Neural cell (in vitro differentiated cells): ENCODE data around the gene AHSP. TPM values are rescaled to one million over a fixed set of nuclear protein-coding genes. Genes with fewer than 3 reads are reported as not detected.

Source experiments
- H2AFZ ChIP-seq: fragments of 200-600, 300-800 bp; sonication (generic), shearing (Covaris generic); 2 replicates; pipeline ENCODE4 v1.6.0; 2014; ENCODE audit warnings: low read depth, mild to moderate bottlenecking, antibody characterized with exemption, low read length, moderate library complexity
- H3F3A ChIP-seq: fragments of 200-600 bp; shearing (Covaris generic); 2 replicates; pipeline ENCODE4 v1.6.1; 2016; ENCODE audit warnings: mild to moderate bottlenecking, moderate library complexity, mixed read lengths, antibody characterized with exemption, low read length; ENCODE audit not compliant: insufficient read depth, poor library complexity, severe bottlenecking
- H3K27ac ChIP-seq: fragments of 200-600, 300-800 bp; sonication (generic), shearing (Covaris generic); 2 replicates; pipeline ENCODE4 v1.5.1; 2014; ENCODE audit warnings: mild to moderate bottlenecking, low read length, moderate library complexity
- H3K27me3 ChIP-seq: fragments of 300-800, 200-600 bp; sonication (generic), shearing (Covaris generic); 2 replicates; pipeline ENCODE4 v1.6.0; 2014; ENCODE audit warnings: mild to moderate bottlenecking, low read depth, low read length, moderate library complexity; ENCODE audit not compliant: insufficient read depth
- H3K36me3 ChIP-seq: fragments of 300-800, 200-600 bp; sonication (generic), shearing (Covaris generic); 2 replicates; pipeline ENCODE4 v1.5.1; 2014; ENCODE audit warnings: mild to moderate bottlenecking, antibody characterized with exemption, low read length, moderate library complexity; ENCODE audit not compliant: insufficient read depth
- H3K4me2 ChIP-seq: fragments of 300-800, 200-600 bp; sonication (generic), shearing (Covaris generic); 2 replicates; pipeline ENCODE4 v1.6.0; 2014; ENCODE audit warnings: mild to moderate bottlenecking, low read length
- H3K4me3 ChIP-seq: fragments of 300-800, 200-600 bp; sonication (generic), shearing (Covaris generic); 2 replicates; pipeline ENCODE4 v1.5.1; 2014; ENCODE audit warnings: mild to moderate bottlenecking, low read length, moderate library complexity
- H3K79me2 ChIP-seq: fragments of 200-600 bp; shearing (Covaris generic); replicated peaks from 2 replicates; pipeline ENCODE4 v1.6.0; 2014; ENCODE audit warnings: mild to moderate bottlenecking, low read length, moderate library complexity; ENCODE audit not compliant: insufficient read depth
- H3K9ac ChIP-seq: fragments of 300-800, 200-600 bp; sonication (generic), shearing (Covaris generic); 2 replicates; pipeline ENCODE4 v1.6.1; 2016; ENCODE audit warnings: mild to moderate bottlenecking, low read length, mixed read lengths
- H3K9me2 ChIP-seq: fragments of 200-600 bp; shearing (Covaris generic); 2 replicates; pipeline ENCODE4 v1.6.1; 2016; ENCODE audit warnings: mild to moderate bottlenecking, low read length, mixed read lengths; ENCODE audit not compliant: insufficient read depth
- H3K9me3 ChIP-seq: fragments of 200-600, 300-800 bp; sonication (generic), shearing (Covaris generic); 2 replicates; pipeline ENCODE4 v1.6.1; 2016; ENCODE audit warnings: mild to moderate bottlenecking, mixed run types, low read length, moderate library complexity, mixed read lengths
- H4K20me1 ChIP-seq: fragments of 200-600 bp; shearing (Covaris generic); 2 replicates; pipeline ENCODE4 v1.6.1; 2016; ENCODE audit warnings: mild to moderate bottlenecking, mixed run types; ENCODE audit not compliant: insufficient read depth
- EP300 ChIP-seq: fragments of 450-650 bp; conservative IDR thresholded peaks from 2 replicates; pipeline ENCODE4 v1.6.1; 2014; ENCODE audit warnings: antibody characterized with exemption, mild to moderate bottlenecking, moderate library complexity; ENCODE audit not compliant: poor library complexity, severe bottlenecking
- EZH2 ChIP-seq: fragments of 200-600, 300-800 bp; shearing (Covaris generic), sonication (generic); IDR thresholded peaks from 2 replicates; pipeline ENCODE4 v1.6.1; 2014; ENCODE audit warnings: antibody characterized with exemption, low read length, borderline replicate concordance, mild to moderate bottlenecking; ENCODE audit not compliant: insufficient read depth, poor library complexity, severe bottlenecking
- MXI1 ChIP-seq: fragments of 450-650 bp; conservative IDR thresholded peaks from 2 replicates; pipeline ENCODE4 v1.6.1; 2014; ENCODE audit warnings: antibody characterized with exemption, mild to moderate bottlenecking; ENCODE audit not compliant: poor library complexity, severe bottlenecking
- POLR2AphosphoS5 ChIP-seq: IDR thresholded peaks from 2 replicates; pipeline ENCODE4 v1.6.1; 2012
- RAD21 ChIP-seq: fragments of 450-650 bp; conservative IDR thresholded peaks from 2 replicates; pipeline ENCODE4 v1.6.1; 2014; ENCODE audit warnings: antibody characterized with exemption, mild to moderate bottlenecking, moderate library complexity
- SMC3 ChIP-seq: fragments of 450-650 bp; conservative IDR thresholded peaks from 2 replicates; pipeline ENCODE4 v1.6.1; 2014; ENCODE audit warnings: antibody characterized with exemption, mild to moderate bottlenecking, moderate library complexity; ENCODE audit not compliant: poor library complexity
- TAF1 ChIP-seq: IDR thresholded peaks from 2 replicates; pipeline ENCODE4 v1.6.1; 2012; ENCODE audit warnings: low read depth
- polyA plus RNA-seq: library from polyadenylated mRNA; depleted of rRNA; stranded (reverse); fragments of >200 nt; gene quantifications from 2 replicates; pipeline ENCODE4 v1.2.3, GENCODE V29; 2014
- TF ChIP-seq, protein P1 (sequence below): IDR thresholded peaks from 2 replicates; pipeline ENCODE4 v1.6.1; 2012; ENCODE audit warnings: borderline replicate concordance
- TF ChIP-seq, protein P2 (sequence below): fragments of 450-650 bp; IDR thresholded peaks from 2 replicates; pipeline ENCODE4 v1.5.1; 2014; ENCODE audit warnings: antibody characterized with exemption, mild to moderate bottlenecking, moderate library complexity; ENCODE audit not compliant: poor library complexity, severe bottlenecking

Gene AHSP
- polyA plus RNA-seq, 1 donor from 2014 or later: not detected

DNA sequence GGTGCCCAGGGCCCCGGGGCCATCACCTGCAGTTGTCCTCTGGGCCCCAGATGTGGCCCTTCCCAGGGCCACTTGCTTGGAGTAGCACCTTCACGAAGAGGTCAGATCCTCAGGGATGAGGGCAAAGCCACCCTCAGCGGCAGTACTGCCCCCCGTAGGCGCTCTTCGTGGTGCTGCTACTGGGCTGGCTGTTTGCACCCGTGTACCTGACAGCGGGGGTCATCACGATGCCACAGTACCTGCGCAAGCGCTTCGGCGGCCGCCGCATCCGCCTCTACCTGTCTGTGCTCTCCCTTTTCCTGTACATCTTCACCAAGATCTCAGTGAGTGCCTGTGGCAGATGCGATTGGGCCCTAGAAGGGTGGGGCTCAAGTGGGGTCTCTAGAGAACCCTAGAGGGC lies 42.1 kb upstream of the AHSP start:
- H3K27ac ChIP-seq: no peak overlapping the region
- no peaks in the 10 kb centered on the region for H3K79me2 ChIP-seq
- H3K36me3 ChIP-seq: no peaks in the 10 kb centered on the region
- H3K9me2 ChIP-seq: no peaks in the 10 kb centered on the region
- H3K27me3 ChIP-seq: peaks cover 45% of the 10 kb centered on the region
- TF ChIP-seq POLR2AphosphoS5 (no peak), SMC3 (no peak), MXI1 (no peak), EZH2 (no peak), EP300 (no peak), TAF1 (no peak), RAD21 (no peak)
- TF ChIP-seq, protein P1, sequence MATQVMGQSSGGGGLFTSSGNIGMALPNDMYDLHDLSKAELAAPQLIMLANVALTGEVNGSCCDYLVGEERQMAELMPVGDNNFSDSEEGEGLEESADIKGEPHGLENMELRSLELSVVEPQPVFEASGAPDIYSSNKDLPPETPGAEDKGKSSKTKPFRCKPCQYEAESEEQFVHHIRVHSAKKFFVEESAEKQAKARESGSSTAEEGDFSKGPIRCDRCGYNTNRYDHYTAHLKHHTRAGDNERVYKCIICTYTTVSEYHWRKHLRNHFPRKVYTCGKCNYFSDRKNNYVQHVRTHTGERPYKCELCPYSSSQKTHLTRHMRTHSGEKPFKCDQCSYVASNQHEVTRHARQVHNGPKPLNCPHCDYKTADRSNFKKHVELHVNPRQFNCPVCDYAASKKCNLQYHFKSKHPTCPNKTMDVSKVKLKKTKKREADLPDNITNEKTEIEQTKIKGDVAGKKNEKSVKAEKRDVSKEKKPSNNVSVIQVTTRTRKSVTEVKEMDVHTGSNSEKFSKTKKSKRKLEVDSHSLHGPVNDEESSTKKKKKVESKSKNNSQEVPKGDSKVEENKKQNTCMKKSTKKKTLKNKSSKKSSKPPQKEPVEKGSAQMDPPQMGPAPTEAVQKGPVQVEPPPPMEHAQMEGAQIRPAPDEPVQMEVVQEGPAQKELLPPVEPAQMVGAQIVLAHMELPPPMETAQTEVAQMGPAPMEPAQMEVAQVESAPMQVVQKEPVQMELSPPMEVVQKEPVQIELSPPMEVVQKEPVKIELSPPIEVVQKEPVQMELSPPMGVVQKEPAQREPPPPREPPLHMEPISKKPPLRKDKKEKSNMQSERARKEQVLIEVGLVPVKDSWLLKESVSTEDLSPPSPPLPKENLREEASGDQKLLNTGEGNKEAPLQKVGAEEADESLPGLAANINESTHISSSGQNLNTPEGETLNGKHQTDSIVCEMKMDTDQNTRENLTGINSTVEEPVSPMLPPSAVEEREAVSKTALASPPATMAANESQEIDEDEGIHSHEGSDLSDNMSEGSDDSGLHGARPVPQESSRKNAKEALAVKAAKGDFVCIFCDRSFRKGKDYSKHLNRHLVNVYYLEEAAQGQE: no peak
- TF ChIP-seq, protein P2, sequence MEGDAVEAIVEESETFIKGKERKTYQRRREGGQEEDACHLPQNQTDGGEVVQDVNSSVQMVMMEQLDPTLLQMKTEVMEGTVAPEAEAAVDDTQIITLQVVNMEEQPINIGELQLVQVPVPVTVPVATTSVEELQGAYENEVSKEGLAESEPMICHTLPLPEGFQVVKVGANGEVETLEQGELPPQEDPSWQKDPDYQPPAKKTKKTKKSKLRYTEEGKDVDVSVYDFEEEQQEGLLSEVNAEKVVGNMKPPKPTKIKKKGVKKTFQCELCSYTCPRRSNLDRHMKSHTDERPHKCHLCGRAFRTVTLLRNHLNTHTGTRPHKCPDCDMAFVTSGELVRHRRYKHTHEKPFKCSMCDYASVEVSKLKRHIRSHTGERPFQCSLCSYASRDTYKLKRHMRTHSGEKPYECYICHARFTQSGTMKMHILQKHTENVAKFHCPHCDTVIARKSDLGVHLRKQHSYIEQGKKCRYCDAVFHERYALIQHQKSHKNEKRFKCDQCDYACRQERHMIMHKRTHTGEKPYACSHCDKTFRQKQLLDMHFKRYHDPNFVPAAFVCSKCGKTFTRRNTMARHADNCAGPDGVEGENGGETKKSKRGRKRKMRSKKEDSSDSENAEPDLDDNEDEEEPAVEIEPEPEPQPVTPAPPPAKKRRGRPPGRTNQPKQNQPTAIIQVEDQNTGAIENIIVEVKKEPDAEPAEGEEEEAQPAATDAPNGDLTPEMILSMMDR: no peak
- H3K9ac ChIP-seq: no peak overlapping the region
- no peak overlapping the region for H3K4me3 ChIP-seq
- H3K4me2 ChIP-seq: no peak overlapping the region
- H3K9me3 ChIP-seq: no peaks in the 10 kb centered on the region
- no peaks in the 10 kb centered on the region for H3F3A ChIP-seq
- no peaks in the 10 kb centered on the region for H4K20me1 ChIP-seq
- no peak overlapping the region for H2AFZ ChIP-seq

DNA sequence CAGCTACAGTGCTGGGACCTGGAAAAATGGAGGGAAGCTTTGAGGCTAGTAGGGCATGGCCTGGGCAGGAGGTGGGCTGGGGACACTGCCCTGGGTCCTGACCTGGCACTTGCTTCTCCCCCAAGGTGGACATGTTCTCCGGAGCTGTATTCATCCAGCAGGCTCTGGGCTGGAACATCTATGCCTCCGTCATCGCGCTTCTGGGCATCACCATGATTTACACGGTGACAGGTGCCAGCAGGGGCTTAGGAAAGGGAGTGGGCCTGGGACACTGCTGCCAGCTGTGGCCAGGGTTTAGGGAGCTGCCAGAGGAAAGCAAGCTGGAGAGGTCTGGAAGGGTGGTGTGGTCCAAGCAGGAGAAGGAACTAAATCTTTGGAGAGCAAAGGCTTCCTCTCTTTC lies 41.7 kb upstream of the AHSP start:
- peaks cover 41% of the 10 kb centered on the region for H3K27me3 ChIP-seq
- no peaks in the 10 kb centered on the region for H3F3A ChIP-seq
- no peak overlapping the region for H3K4me3 ChIP-seq
- no peaks in the 10 kb centered on the region for H3K9me2 ChIP-seq
- H3K27ac ChIP-seq: no peak overlapping the region
- no peak overlapping the region for H3K9ac ChIP-seq
- no peak overlapping the region for H2AFZ ChIP-seq
- no peaks in the 10 kb centered on the region for H3K79me2 ChIP-seq
- H3K4me2 ChIP-seq: no peak overlapping the region
- no peaks in the 10 kb centered on the region for H3K36me3 ChIP-seq
- H4K20me1 ChIP-seq: no peaks in the 10 kb centered on the region
- TF ChIP-seq POLR2AphosphoS5 (no peak), MXI1 (no peak), EZH2 (no peak), TAF1 (no peak), EP300 (no peak), RAD21 (no peak), SMC3 (no peak)
- TF ChIP-seq, protein P1: no peak
- TF ChIP-seq, protein P2: no peak
- H3K9me3 ChIP-seq: no peaks in the 10 kb centered on the region
